Astrocyte (in vitro differentiated cells and primary cell): Measurements from ENCODE around the gene CLEC2D.
"Not testable (repeated sequence)": the region's sequence is repeated elsewhere in the genome, so short reads cannot be mapped to it uniquely, and the experiment has no call there.

ENCODE experiments used
- EZH2 ChIP-seq: IDR thresholded peaks from 2 replicates; pipeline ENCODE4 v1.6.1; 2012; ENCODE audit warnings: mild to moderate bottlenecking, low read length, inconsistent platforms; ENCODE audit not compliant: insufficient read depth
- TF ChIP-seq, protein P1 (sequence below): IDR thresholded peaks from 2 replicates; pipeline ENCODE4 v1.5.1; 2011; ENCODE audit warnings: low read depth, mild to moderate bottlenecking, inconsistent platforms, low read length, moderate library complexity; ENCODE audit not compliant: insufficient read depth

DNA sequence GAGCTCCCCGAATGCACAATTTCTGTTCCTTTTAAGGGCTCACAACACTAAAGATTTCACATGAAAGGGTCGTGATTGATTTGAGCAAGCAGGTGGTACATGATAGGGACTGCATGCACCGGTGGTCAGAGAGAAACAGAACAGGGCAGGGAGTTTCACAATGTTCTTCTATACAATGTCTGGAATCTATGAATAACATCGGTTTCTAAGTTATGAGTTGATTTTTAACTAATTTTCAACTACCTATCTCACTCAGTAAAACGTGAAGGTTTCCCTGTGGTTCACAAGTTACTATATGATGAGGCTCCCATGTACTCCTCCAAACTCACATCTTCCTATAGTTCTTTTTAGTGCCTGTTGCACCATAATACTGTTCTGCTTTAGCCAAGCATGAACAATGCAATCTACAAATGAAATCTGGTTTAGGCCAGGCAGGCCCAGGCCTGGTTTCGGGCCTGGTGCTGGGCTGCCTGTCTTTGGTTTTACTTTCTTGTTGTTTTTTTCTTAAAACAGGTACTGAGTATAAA, 43.6 kb downstream of the CLEC2D start:
- TF ChIP-seq, protein P1, sequence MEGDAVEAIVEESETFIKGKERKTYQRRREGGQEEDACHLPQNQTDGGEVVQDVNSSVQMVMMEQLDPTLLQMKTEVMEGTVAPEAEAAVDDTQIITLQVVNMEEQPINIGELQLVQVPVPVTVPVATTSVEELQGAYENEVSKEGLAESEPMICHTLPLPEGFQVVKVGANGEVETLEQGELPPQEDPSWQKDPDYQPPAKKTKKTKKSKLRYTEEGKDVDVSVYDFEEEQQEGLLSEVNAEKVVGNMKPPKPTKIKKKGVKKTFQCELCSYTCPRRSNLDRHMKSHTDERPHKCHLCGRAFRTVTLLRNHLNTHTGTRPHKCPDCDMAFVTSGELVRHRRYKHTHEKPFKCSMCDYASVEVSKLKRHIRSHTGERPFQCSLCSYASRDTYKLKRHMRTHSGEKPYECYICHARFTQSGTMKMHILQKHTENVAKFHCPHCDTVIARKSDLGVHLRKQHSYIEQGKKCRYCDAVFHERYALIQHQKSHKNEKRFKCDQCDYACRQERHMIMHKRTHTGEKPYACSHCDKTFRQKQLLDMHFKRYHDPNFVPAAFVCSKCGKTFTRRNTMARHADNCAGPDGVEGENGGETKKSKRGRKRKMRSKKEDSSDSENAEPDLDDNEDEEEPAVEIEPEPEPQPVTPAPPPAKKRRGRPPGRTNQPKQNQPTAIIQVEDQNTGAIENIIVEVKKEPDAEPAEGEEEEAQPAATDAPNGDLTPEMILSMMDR: not testable (repeated sequence)
- TF ChIP-seq EZH2: not testable (repeated sequence)
